Activated CD8-positive, alpha-beta memory T cell treated with anti-CD3 and anti-CD28 coated beads for 36 hours (primary cell): Measurements from ENCODE around the gene PCDH9. TPM values are rescaled to one million over a fixed set of nuclear protein-coding genes. Genes with fewer than 3 reads are reported as not detected.

Experiments
- CTCF ChIA-PET: fragments of 350-600 bp; sonication (Branson Sonifier 250); formaldehyde crosslinking; loops from one replicate; lab custom pipeline; 2021; ENCODE audit warnings: antibody characterized with exemption; lab: Charles Lee
- POLR2A ChIA-PET: fragments of 350-600 bp; sonication (Branson Sonifier 250); formaldehyde crosslinking; loops from one replicate; lab custom pipeline; 2021; ENCODE audit warnings: antibody characterized with exemption; lab: Charles Lee
- total RNA-seq, 2 experiments: library from RNA; stranded (reverse); gene quantifications; one replicate each; pipeline ENCODE4 v1.2.3, GENCODE V29; 2021

The PCDH9 gene
- total RNA-seq, 2 experiments from 2014 or later: 0.13 to 0.17 TPM

GRCh38 chr13:67225252-67226159 lies 4.6 kb downstream of the PCDH9 start:
- ChIA-PET CTCF (no interaction called here), POLR2A (no interaction called here)

GRCh38 chr13:67224148-67224846 lies 5.8 kb downstream of the PCDH9 start:
- ChIA-PET POLR2A (no interaction called here), CTCF (no interaction called here)

GRCh38 chr13:67223742-67224141 lies 6.4 kb downstream of the PCDH9 start:
- ChIA-PET POLR2A (no interaction called here), CTCF (no interaction called here)

GRCh38 chr13:67223024-67223423 lies 7.1 kb downstream of the PCDH9 start:
- ChIA-PET CTCF (no interaction called here), POLR2A (no interaction called here)

- POLR2A ChIA-PET: no interaction called here
- CTCF ChIA-PET: no interaction called here
Measured at GRCh38 chr13:67221630-67222226, 8.4 kb downstream of the PCDH9 start.

DNA sequence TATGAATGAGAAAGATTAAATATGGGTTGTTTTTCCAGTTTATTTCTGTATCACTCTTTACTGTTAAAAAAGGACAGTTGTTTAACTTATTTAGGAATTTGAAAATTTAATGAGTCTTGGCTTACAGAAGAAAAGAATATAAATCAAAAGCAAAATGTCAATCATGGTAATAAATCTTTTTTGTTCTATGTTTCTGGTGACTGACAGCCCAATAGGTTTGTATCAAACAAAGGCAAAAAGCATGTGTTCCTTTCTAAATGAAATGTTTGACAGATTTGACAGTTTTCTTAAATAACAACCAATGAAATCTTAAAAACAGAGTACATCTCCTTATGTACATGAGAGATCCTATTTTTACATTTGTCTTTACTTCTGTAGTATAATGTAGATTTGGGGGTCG lies 11.0 kb downstream of the PCDH9 start:
- POLR2A ChIA-PET: no interaction called here
- CTCF ChIA-PET: interaction anchor here (0.6 kb wide), 1 partner anchor 1106 kb away, joined by 5 read pairs; no protein-coding TSS in a partner anchor

DNA sequence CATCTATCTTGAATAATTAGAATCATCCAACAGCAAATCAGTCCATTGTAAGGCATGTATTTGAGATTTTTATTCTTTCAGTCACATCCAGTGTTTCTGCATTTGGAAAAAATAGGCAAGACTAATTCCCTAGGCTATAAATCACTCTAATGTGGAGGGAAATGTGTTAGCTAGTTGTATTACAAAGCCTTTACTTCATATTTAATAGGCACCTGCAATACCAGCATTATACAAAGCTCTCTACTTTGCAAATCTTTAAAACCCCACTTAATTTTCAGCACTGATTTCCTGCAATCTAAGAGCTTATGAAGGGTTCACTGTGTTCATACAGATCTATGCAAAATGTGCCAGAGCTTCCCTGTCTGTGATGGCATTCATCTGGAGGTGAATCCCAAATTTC lies 12.3 kb downstream of the PCDH9 start:
- ChIA-PET POLR2A (no interaction called here), CTCF (interaction anchor here (0.8 kb wide), 1 partner anchor 14 kb away, joined by 3 read pairs; no protein-coding TSS in a partner anchor)

DNA sequence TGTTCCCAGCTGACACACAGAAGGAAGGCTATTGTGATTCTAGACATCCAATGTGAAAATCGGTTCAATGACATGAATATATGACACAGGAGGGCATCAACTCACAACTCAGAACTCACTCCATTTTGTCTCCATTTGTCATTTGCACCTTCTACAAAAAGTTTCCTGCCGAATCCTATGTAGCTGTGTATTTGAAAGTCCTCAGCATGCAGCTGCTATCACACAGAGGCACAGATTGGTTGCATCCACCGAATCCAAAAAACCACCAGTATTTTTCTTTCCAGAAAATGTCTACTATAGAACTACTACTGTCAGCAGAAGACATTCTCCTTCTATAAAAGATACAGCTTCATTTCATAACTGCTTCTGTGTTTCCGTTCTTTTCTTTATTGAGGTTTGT lies 13.3 kb downstream of the PCDH9 start:
- ChIA-PET POLR2A (no interaction called here), CTCF (no interaction called here)

GRCh38 chr13:67210208-67210607 lies 19.9 kb downstream of the PCDH9 start:
- POLR2A ChIA-PET: no interaction called here
- CTCF ChIA-PET: no interaction called here

DNA sequence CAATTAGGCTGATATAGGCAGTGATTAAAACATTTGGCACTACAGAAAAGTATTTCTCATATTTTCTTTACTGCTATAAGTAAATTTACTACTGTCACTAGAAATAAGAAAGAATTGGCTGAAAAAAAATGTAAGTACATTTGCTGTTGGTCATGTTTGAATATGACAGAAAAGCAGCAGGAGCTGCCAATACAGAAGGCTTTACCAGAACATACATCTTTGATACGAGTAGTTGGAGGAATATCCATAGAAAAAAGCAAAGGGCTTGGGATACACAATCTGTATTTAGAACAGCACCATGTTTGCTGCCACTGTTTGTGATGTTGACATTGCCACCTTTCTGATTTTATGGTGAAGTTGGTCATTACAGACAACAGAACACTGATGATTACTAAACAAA lies 21.6 kb downstream of the PCDH9 start:
- ChIA-PET POLR2A (no interaction called here), CTCF (no interaction called here)

DNA sequence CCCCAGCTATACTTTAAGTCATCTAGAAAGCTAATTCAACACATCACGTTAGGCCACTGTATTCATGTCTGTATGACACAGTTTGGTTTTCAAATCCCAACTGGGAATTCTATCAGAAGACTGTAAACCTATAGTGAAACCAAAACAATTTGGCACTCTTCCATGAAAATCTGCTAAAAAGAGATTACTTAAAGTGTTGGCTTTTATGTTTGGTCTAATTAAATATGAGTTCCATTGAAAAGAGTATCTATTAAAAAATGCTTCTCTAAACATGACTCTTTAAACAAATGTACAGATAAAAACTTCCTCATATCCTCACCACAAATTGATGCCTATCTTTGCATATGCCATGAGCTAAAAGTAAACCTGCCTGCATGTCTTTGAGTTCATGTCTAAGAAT lies 25.4 kb downstream of the PCDH9 start:
- CTCF ChIA-PET: no interaction called here
- POLR2A ChIA-PET: no interaction called here

DNA sequence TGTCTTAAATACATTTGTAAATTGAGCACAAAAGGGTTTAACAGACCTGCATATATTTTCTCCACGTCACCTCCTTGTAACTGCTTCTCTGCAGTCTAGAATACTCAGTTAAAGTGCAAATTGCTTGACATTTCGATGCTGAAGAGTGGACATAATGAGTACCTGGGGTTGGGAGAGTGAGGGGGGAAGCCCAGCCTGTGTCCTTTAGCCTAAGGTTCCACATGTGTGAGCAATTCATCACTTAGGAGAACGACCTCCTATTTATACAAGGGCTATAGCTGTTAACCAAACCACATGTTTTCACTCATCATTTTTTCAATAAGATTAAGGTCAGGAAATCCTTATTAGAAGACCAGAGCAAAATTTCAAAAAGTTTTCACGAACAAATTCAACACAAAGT lies 29.5 kb downstream of the PCDH9 start:
- POLR2A ChIA-PET: no interaction called here
- CTCF ChIA-PET: no interaction called here

DNA sequence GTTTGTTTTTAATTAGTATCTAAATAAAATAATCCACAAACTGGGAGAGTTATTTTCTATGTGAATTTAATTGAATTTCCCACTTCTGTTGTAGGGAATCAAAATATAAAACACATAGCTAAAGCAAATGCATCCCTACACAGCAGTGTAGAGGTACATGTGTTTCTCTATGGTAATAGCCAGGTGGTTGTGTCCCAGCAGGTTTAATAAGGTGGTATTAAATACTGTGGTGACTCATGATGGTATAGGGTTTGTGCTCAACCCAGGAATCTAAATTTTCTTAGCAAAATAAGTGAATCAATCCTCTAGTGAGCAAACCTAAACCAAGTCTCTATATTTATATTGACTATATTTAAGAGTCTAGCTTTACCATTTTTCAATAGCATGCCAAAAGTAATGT lies 30.0 kb downstream of the PCDH9 start:
- CTCF ChIA-PET: no interaction called here

DNA sequence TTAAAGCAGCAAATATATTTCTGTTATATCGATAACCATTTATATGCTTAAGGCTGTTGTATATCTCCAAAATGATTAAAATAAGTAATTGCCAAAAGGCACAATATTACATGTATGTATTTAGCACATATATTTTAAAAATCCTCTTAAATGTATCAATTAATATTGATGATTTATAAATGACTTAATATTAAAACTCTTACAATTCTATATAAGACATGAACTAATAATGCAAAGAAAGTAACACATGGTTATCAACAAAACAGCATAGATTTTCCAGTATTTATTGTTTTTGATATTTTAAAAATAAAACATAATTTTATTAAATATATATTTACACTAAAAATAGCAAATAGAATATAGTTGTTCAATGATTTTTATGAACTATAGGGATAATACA lies 32.4 kb downstream of the PCDH9 start:
- POLR2A ChIA-PET: no interaction called here

More for the DNA sequence above, 30.0 kb downstream of the PCDH9 start:
- POLR2A ChIA-PET: no interaction called here

GRCh38 chr13:67193979-67194378 lies 36.2 kb downstream of the PCDH9 start:
- ChIA-PET CTCF (no interaction called here), POLR2A (no interaction called here)

More for the DNA sequence above, 32.4 kb downstream of the PCDH9 start:
- CTCF ChIA-PET: no interaction called here

DNA sequence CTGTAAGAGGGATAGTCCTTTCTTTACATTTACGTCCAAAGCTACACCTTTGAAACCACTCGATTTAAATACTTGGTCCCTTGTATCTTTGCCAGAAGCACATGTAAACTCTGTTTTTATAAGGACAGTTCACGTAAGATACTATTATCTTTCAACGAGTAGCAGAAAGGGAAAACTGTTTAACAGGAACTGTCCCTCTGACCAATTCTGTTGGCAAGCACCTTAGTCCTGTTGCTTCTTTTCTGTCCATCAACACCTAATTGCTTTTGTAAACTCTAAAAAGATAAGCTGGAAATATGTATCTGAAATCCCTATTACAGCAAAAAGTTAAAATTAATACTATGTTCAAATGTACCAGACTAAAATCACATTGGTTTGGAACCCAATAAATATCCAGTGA lies 37.4 kb downstream of the PCDH9 start:
- ChIA-PET CTCF (no interaction called here), POLR2A (no interaction called here)

- POLR2A ChIA-PET: no interaction called here
- CTCF ChIA-PET: no interaction called here
Measured at GRCh38 chr13:67186995-67187569, 43.1 kb downstream of the PCDH9 start.

DNA sequence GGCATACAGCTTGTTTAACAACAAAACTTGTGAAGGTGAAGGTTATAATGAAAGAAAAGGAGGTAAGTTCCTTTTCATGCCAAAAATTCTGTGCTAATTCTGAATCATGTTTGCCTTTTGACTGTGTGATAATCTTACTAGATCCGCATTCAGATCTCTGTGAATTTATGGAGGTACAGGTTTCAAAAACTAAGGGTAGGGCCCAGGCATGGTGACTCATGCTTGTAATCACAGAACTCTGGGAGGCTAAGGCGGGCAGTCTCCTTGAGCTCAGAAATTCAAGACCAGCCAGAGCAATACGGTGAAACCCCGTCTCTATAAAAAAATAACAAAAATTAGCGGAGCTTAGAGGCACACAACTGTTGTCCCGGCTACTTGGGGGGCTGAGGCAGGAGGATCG lies 45.9 kb downstream of the PCDH9 start:
- ChIA-PET CTCF (no interaction called here), POLR2A (no interaction called here)

GRCh38 chr13:67183151-67183550 lies 47.0 kb downstream of the PCDH9 start:
- ChIA-PET CTCF (no interaction called here), POLR2A (no interaction called here)

- POLR2A ChIA-PET: no interaction called here
Measured at GRCh38 chr13:67175836-67176459, 54.2 kb downstream of the PCDH9 start.

More at GRCh38 chr13:67175836-67176459, 54.2 kb downstream of the PCDH9 start:
- CTCF ChIA-PET: no interaction called here
